Tongue (tissue), 3 donors: ENCODE results near the gene ARSB. TPM values are rescaled to one million over a fixed set of nuclear protein-coding genes. Genes with fewer than 3 reads are reported as not detected.
A peak's percentile ranks its signal among the peaks of the same experiment; 100 is the strongest.
"Not testable (repeated sequence)": the region's sequence is repeated elsewhere in the genome, so short reads cannot be mapped to it uniquely, and the experiment has no call there.

ENCODE experiments used
- DNase-seq: peaks from one replicate; pipeline ENCODE4 v3.0.0-alpha.2; 2015
- small RNA-seq: library from RNA; depleted of rRNA; stranded (forward); fragments of <200 nt; gene quantifications from one replicate; pipeline ENCODE3, GENCODE V24; 2014; ENCODE audit warnings: low replicate concordance
- total RNA-seq: library from RNA; depleted of rRNA; stranded (reverse); fragments of >200 nt; gene quantifications from one replicate; pipeline ENCODE4 v1.2.3, GENCODE V29; 2014

The ARSB gene
- total RNA-seq, 1 donor from 2014 or later = 17.4 TPM

- peak; percentile 82 for DNase-seq
Observed at GRCh38 chr5:78747055-78747454, 238.1 kb downstream of the ARSB start.

GRCh38 chr5:78746021-78746770 is 238.9 kb downstream of the ARSB start:
- DNase-seq = peak; percentile 37

GRCh38 chr5:78744951-78745534 is 240.1 kb downstream of the ARSB start:
- DNase-seq = peak; percentile 33

GRCh38 chr5:78741019-78741418 is 244.1 kb downstream of the ARSB start:
- no peak for DNase-seq

- no peak for DNase-seq
Observed at GRCh38 chr5:78738693-78739300, 246.3 kb downstream of the ARSB start.

- no peak for DNase-seq
Observed at GRCh38 chr5:78738104-78738503, 247.0 kb downstream of the ARSB start.

GRCh38 chr5:78735834-78736463 is 249.2 kb downstream of the ARSB start:
- no peak for DNase-seq

GRCh38 chr5:78734950-78735349 is 250.2 kb downstream of the ARSB start:
- no peak for DNase-seq

GRCh38 chr5:78734094-78734845 is 250.8 kb downstream of the ARSB start:
- DNase-seq = no peak

GRCh38 chr5:78732721-78733120 is 252.4 kb downstream of the ARSB start:
- not testable (repeated sequence) for DNase-seq

GRCh38 chr5:78731884-78732283 is 253.2 kb downstream of the ARSB start:
- no peak for DNase-seq

GRCh38 chr5:78730300-78731094 is 254.6 kb downstream of the ARSB start:
- DNase-seq = no peak

GRCh38 chr5:78727786-78728761 is 257.0 kb downstream of the ARSB start:
- DNase-seq = no peak

Small RNAs within 50 kb of the gene (small RNA-seq; reads per million reads assigned to genes)
- gene AC025755.1 = not detected

Other genes with a start within 250 kb of the ARSB start
- 1.8 TPM for gene DMGDH, start 84.4 kb upstream of the ARSB start, total RNA-seq
- 5.1 TPM for gene BHMT2, start 84.5 kb upstream of the ARSB start, total RNA-seq
- 0.21 TPM for gene BHMT, start 126.5 kb upstream of the ARSB start, total RNA-seq